GM12864 (cell line): Measurements from ENCODE around the gene AATK.
"Not testable (repeated sequence)": the region's sequence is repeated elsewhere in the genome, so short reads cannot be mapped to it uniquely, and the experiment has no call there.

Experiments
- DNase-seq: peaks from one replicate; pipeline ENCODE4 v3.0.0-alpha.2; 2011; ENCODE audit warnings: low read depth
- H3K4me3 ChIP-seq: 2 replicates; pipeline ENCODE4 v1.5.1; 2011; ENCODE audit warnings: mild to moderate bottlenecking, low read depth, low read length, control low read depth
- TF ChIP-seq, protein P1 (sequence below): IDR thresholded peaks from 2 replicates; pipeline ENCODE4 v1.5.1; 2011; ENCODE audit warnings: low read depth, mild to moderate bottlenecking, moderate library complexity, low read length, control low read depth, inconsistent platforms; ENCODE audit errors: missing control alignments

The AATK gene

DNA sequence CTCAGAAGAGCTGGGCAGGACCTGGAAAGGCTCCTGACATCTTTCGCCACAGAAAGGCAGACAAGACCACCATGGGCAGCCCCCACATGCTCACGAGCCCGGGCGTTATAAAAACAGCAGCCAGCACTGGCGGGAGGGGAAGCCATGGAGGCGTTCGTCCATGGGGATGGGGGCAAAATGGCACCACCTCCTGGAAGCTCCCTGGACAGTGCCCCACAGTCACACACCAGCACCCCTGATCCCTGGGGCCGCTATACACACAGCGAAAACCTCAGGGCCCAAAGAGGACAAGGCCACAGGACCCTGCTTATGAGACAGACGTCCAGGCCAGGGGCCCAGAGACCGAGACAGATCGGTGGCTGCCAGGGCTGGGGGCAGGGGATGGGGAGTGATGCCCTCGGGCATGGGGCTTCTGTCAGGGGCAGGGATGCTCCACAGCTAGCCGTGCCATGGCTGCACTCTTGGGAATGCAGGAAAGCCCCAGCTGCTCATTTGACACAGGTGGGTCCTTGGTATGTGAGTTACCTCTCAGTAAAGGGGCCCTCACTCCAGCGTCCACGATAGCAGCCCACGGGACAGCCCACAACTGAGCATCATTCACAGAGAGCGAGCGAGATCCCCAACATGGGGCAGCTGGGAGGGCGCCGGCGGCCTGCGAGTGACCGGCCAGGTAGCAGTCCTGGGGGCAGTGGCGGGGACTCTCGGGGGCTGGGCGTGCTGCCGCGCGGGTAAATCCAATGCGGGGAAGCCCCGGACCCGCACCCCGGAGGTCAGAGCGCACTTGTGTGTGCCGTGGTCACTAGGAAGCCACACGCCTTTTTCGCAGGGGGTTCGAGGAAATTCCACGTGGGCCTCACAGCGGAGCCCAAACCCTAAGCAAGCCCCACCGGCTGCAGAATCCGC is 7.1 kb downstream of the AATK start:
- no peak overlapping the region for H3K4me3 ChIP-seq
- TF ChIP-seq, protein P1, sequence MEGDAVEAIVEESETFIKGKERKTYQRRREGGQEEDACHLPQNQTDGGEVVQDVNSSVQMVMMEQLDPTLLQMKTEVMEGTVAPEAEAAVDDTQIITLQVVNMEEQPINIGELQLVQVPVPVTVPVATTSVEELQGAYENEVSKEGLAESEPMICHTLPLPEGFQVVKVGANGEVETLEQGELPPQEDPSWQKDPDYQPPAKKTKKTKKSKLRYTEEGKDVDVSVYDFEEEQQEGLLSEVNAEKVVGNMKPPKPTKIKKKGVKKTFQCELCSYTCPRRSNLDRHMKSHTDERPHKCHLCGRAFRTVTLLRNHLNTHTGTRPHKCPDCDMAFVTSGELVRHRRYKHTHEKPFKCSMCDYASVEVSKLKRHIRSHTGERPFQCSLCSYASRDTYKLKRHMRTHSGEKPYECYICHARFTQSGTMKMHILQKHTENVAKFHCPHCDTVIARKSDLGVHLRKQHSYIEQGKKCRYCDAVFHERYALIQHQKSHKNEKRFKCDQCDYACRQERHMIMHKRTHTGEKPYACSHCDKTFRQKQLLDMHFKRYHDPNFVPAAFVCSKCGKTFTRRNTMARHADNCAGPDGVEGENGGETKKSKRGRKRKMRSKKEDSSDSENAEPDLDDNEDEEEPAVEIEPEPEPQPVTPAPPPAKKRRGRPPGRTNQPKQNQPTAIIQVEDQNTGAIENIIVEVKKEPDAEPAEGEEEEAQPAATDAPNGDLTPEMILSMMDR: no peak
- no peak for DNase-seq

DNA sequence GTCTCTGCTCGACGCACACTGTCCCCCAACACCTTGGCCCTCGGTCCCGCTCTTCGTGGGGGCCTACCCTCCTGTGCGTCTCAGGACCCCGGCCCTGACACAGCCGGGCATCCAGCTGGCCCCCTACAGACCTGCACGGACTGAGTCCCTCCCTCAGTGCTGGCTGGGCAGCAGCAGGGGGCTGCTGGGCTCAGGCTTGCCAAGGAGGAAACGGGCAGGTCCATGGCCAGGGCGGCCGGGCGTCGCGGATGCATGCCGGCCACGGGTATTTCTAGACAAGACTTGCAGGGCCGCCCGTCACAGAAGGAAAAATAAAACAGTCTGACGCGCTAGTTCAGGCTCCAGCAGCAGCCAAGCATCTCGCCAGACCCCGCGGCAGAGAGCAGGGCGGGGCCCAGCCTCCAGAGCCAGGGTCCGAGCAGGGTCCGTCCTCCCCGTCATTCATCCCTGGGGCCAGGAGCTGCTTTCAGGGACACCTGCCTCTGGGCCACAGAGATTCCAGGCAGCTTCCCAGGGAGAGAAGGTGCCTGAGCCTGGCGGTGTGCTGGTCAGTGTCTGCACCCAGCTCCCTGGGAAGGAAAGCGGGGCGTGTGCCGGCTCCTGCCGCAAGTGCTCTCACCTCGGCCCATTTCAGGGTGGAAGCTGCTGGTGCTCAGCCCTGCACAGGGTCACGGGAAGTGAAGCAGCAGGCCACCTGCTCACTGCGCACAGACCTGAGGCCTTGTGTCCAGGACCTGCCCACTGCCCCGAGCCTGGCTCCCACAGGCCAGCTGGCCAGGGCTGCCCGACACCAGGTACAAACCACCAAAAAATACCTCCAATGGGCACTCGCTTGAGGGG is 8.0 kb downstream of the AATK start:
- no peak for DNase-seq
- TF ChIP-seq, protein P1: no peak

DNA sequence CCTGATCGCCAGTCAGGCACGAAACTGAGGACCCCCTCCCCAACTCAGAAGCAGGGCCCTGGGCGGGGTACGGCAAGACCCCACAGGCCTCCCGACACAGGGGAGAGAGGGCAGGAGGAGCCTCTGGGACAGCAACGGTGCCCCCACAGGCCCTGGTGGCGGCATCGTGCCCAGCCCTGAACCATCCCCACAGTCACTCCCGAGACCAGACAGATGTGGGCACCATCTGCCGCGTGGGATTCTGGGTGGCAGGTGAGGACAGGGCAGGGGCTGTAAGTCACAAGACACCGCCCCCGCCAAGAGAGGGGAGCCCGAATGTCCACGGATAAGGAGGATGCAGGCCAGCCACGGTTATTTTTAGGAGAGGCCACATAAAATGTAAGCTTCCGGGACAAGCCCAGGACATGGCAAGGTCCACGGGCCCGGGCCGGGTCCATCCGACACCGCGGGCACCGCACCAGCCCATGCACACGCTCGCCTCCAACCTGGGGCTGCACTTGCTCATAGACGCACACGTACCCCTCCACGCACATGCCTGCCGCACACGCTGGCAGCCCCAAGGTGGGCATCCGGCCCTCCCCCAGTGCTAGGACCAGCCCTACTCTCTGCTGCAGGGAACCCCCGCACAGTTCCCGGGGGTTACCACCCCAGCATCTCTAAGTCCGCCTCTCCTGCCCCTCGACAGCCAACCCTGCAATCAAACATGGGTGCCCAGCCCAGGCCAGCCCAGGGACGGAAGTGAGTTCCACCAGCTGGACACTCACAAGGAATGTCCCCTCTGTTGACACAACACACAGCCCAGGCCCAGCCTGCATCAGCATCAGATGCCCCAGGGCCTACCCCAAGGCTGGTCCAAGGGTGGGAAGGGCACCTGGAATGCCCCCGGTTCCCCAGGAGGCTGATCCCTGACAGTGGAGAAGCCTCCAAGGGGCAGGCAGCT is 8.9 kb downstream of the AATK start:
- no peak for DNase-seq
- TF ChIP-seq, protein P1: no peak
- H3K4me3 ChIP-seq: no peak overlapping the region

More for the DNA sequence above, 8.0 kb downstream of the AATK start:
- H3K4me3 ChIP-seq: no peak overlapping the region

DNA sequence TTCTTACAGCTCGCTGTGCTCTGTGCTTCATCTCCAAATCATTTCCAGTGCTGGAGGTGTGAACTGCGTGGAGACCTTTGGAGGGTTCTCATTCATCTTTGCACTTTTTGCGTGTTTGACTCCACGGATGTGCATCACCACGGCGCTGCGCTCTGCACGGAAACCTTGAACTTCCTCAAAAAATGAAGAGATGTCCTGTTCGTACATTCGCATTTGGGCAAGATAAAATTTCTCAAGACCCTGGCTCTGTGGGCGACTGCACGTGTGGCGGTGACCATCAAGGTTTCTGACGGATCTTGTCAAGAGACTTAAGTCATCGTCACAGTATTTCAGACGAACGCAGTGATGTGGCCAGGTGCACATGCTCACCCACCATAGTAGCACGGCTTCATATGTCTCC is 11.1 kb downstream of the AATK start:
- H3K4me3 ChIP-seq: no peak overlapping the region
- TF ChIP-seq, protein P1: no peak
- no peak for DNase-seq

DNA sequence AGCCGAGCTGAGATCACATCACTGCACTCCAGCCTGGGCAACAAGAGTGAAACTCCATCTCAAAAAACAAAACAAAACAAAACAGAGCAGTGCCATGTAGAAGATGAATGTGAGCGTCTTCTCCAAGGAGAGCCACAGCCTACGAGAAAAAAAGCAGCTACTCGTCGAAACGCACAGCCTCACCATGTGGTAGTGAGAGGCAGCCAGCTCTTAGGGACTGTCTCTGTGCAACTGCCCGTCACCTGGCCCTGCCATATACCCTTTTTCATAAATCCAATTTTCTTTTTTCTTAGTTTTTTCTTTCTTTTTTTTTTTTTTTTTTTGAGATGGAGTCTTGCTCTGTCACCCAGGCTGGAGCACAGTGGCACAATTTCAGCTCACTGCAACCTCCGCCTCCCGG is 12.0 kb downstream of the AATK start:
- not testable (repeated sequence) for H3K4me3 ChIP-seq, DNase-seq

DNA sequence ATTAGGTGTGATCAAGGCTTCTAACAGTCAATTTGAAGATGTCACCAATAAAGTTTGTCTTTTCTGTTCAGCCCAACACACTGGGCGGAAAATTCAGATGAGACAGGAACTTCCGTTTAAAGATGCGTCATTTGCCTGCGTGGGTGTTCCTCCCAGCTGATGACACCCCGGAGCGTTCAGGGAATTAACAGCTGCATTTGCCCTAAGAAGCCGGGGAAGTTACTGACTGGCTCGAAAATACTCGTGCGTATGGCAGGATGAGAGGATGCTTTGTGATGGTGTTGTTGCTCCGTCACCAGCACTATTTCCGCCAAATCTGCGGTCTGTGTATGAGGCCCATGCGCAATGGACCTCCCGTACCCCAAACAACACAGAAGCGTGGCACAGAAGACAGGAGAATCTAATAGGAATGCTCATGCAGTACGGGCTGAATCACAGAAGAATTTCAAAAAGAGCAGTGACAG is 12.6 kb downstream of the AATK start:
- no peak for DNase-seq
- no peak overlapping the region for H3K4me3 ChIP-seq
- TF ChIP-seq, protein P1: no peak
